Islet of Langerhans (tissue), 1 donor: ENCODE results near the gene GALNT16.
"Not testable (repeated sequence)": the region's sequence is repeated elsewhere in the genome, so short reads cannot be mapped to it uniquely, and the experiment has no call there.

Experiments
- FAIRE-seq: peaks from one replicate; lab custom pipeline; 2011; peaks lifted over from hg19 to GRCh38; lab: Jason Lieb, UNC

Gene GALNT16

GRCh38 chr14:69366761-69367160 lies 106.8 kb downstream of the GALNT16 start:
- FAIRE-seq: no peak

- no peak for FAIRE-seq
Observed at GRCh38 chr14:69368381-69368780, 108.4 kb downstream of the GALNT16 start.

- no peak for FAIRE-seq
Observed at GRCh38 chr14:69370061-69370460, 110.1 kb downstream of the GALNT16 start.

GRCh38 chr14:69372146-69372545 lies 112.2 kb downstream of the GALNT16 start:
- FAIRE-seq: no peak

GRCh38 chr14:69373104-69373503 lies 113.1 kb downstream of the GALNT16 start:
- no peak for FAIRE-seq

GRCh38 chr14:69374235-69374634 lies 114.3 kb downstream of the GALNT16 start:
- FAIRE-seq: no peak

GRCh38 chr14:69375182-69375581 lies 115.2 kb downstream of the GALNT16 start:
- no peak for FAIRE-seq

GRCh38 chr14:69375722-69376121 lies 115.8 kb downstream of the GALNT16 start:
- FAIRE-seq: no peak

- FAIRE-seq: no peak
Observed at GRCh38 chr14:69376439-69376838, 116.5 kb downstream of the GALNT16 start.

- FAIRE-seq: no peak
Observed at GRCh38 chr14:69378274-69378673, 118.3 kb downstream of the GALNT16 start.

GRCh38 chr14:69387311-69387710 lies 127.4 kb downstream of the GALNT16 start:
- no peak for FAIRE-seq

GRCh38 chr14:69391400-69391799 lies 131.4 kb downstream of the GALNT16 start:
- FAIRE-seq: not testable (repeated sequence)

GRCh38 chr14:69392481-69392880 lies 132.5 kb downstream of the GALNT16 start:
- no peak for FAIRE-seq

GRCh38 chr14:69395929-69396328 lies 136.0 kb downstream of the GALNT16 start:
- no peak for FAIRE-seq

- peak; percentile 95 for FAIRE-seq
Observed at GRCh38 chr14:69398053-69398817, 138.3 kb downstream of the GALNT16 start, which contains the start of the genes ERH and SLC39A9. TSS of gene ERH (minus strand) at chr14:69398299. CDS start at chr14:69398233, 66 bp downstream. TSS of gene SLC39A9 (plus strand) at chr14:69398692. CDS start at chr14:69399370, 678 bp downstream.

- FAIRE-seq: no peak
Observed at GRCh38 chr14:69398818-69399210, 138.9 kb downstream of the GALNT16 start.

- FAIRE-seq: no peak
Observed at GRCh38 chr14:69399750-69400149, 139.8 kb downstream of the GALNT16 start.

- no peak for FAIRE-seq
Observed at GRCh38 chr14:69400154-69400553, 140.2 kb downstream of the GALNT16 start.

- no peak for FAIRE-seq
Observed at GRCh38 chr14:69401841-69402240, 141.9 kb downstream of the GALNT16 start.

- no peak for FAIRE-seq
Observed at GRCh38 chr14:69404478-69404877, 144.5 kb downstream of the GALNT16 start.

GRCh38 chr14:69404883-69405282 lies 144.9 kb downstream of the GALNT16 start:
- FAIRE-seq: no peak

GRCh38 chr14:69405762-69406161 lies 145.8 kb downstream of the GALNT16 start:
- FAIRE-seq: no peak
